Activated CD8-positive, alpha-beta memory T cell treated with anti-CD3 and anti-CD28 coated beads, Interleukin-2, amount 50 U/mL, for 24 hours (primary cell): ENCODE results near the gene CMC1.

Source experiments
- DNase-seq: peaks from one replicate; pipeline ENCODE4 v3.0.0-alpha.2; 2020; ENCODE audit errors: extremely low read depth

Gene CMC1

GRCh38 chr3:28300345-28300962 is 59.0 kb downstream of the CMC1 start:
- DNase-seq = no peak

DNA sequence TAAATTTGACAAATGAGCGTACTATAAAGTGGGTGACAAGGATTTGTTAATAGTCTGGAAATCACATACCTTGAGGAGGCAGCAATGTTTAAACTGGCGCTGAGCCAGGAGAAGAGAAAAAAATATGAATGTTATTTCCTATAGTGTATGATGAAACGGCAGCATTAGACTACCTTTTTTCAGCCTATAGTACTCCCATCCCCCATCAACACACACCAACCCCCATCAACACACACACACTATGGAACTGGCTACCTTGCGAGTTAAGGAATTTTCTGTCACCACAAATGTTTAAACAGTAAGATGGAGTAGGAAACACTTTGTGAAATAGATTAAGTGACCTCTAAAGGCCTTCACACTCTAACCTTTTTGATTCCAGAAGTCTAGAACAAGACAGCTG is 60.3 kb downstream of the CMC1 start:
- no peak for DNase-seq

GRCh38 chr3:28308196-28308595 is 66.8 kb downstream of the CMC1 start:
- no peak for DNase-seq

DNA sequence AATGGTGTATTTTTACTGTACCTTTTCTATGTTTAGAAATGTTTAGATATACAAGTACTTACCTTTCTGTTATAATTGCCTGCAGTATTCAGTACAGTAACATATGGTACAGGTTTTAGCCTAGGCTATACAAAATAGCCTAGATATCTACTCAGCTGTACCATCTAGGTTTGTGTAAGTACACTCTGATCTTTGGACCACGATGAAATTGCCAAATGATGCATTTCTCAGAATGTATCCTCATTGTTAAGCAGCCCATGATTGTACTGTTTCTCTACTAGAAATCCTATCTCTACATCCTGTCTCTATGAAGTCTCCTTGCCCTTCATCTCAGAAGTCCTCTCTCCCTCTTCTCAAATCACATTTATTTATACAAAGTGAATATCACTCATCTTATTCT is 74.3 kb downstream of the CMC1 start:
- DNase-seq = no peak

DNA sequence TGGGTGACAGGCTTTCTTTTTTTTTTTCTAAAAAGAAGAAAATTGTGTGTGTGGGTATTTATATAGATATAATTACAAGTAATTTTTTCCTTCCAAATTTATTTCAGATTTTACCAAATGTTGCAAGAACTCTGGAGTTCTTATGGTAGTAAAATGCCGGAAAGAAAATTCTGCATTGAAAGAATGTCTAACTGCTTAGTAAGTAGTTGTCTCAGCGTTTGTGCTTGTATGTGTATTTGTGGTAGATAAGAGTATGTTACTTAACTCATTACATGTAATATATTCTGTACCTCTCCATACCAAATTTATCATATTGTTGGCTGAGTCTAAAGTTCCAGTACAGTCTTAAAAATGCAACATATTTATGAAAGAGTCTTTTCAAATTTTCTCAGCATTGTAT is 74.8 kb downstream of the CMC1 start:
- no peak for DNase-seq

- DNase-seq = no peak
Measured at GRCh38 chr3:28317438-28318022, 76.1 kb downstream of the CMC1 start.

GRCh38 chr3:28320981-28321380 is 79.6 kb downstream of the CMC1 start:
- DNase-seq = no peak

DNA sequence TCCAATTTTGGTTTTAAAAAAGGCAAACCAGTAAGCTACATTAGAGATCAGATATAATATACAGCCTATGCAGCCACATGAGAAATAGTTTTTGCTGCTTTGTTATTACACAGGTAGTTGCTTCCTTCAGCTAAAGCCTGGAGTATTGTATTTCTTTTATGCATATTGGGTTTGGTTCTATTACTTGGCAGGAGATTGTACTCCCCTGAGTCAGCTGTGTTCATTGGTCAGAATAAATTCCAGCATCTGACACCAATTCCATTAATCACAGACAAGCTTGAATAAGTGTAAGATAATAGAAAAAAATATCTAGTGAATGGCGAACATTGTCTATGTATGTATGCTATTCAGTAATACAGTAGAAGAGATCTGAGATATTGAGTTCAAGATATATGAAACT is 81.0 kb downstream of the CMC1 start:
- DNase-seq = no peak

- no peak for DNase-seq
Measured at GRCh38 chr3:28326458-28326926, 85.1 kb downstream of the CMC1 start.

DNA sequence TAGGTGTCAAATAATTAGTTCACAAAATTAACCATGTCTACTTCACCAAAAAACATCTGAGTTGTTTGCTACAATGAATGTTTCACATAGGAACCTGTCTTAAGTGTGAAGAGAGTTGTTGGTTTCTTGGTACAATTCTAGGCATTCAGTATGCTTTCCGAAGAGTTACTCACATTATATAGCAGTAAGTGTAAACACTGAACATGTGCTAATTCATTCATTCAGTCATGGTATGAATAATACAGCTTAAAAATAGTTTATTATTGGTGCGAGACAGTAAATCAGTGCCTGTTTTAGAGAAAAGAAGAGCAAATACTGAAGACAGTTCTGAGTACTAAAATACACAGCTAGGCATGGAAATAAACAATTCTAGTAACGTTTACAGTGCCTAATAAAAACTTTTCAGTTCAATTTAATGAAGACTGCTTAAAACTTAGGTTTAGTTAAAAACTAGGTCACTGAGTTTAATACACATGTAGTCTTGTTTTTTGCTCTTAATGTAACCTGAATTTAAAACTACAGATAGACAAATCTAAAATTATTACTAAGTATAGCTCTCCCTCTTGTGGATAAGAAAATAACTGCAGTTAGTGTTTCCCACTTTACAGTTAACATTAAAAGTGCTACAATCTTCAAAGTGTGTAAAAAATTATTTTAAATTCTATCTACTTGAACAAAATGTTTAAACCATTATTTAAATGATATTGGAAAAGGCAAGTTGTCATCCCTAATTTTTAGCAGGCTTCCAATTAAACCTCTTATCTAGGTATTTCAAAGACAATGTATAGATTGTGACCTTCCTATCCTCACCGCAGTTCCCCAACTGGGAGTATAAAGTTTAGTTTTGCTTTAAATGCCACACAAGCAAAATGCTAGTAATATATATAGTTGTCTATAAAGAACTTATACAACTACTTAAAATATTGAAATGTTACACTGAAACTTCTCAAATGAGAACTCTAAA is 87.1 kb downstream of the CMC1 start:
- no peak for DNase-seq

DNA sequence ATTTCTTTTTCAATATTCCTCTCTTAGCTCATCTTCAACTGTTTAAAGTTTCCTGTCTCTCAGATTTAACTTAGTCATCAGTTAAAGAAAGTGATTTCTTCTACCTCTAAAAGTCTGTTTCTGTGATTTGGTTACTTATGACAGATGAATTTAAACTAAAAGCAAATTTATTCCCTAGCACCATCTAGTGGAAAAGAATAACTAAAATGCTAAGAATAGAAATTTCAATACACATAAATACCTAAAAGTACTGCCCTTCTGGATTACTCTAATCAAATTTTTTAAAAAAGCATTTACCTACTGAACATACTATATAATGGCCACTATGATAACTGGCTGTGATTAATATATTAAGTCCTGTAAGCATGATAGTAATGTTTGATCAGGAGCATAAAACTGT is 93.1 kb downstream of the CMC1 start:
- no peak for DNase-seq

- no peak for DNase-seq
Measured at GRCh38 chr3:28335246-28335645, 93.8 kb downstream of the CMC1 start.

GRCh38 chr3:28337230-28337629 is 95.8 kb downstream of the CMC1 start:
- no peak for DNase-seq

GRCh38 chr3:28343144-28343543 is 101.7 kb downstream of the CMC1 start:
- no peak for DNase-seq

DNA sequence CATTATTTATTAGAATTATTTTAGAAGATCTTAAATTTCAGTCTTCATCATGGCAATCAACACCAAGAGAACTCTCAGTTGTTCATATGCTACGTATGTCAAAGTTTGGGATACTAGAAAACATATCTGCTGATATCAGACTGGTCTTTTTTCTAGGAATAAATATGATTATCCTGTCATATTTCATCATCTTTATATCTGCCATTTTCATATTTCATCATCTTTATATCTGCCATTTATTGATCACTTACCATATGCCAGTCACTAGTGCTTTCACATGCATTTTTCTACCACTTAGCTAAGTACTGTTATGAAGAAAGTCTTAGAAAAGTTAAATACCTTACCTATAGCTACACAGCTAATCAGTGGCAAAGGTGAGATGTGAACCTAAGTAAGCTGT is 104.3 kb downstream of the CMC1 start:
- no peak for DNase-seq

DNA sequence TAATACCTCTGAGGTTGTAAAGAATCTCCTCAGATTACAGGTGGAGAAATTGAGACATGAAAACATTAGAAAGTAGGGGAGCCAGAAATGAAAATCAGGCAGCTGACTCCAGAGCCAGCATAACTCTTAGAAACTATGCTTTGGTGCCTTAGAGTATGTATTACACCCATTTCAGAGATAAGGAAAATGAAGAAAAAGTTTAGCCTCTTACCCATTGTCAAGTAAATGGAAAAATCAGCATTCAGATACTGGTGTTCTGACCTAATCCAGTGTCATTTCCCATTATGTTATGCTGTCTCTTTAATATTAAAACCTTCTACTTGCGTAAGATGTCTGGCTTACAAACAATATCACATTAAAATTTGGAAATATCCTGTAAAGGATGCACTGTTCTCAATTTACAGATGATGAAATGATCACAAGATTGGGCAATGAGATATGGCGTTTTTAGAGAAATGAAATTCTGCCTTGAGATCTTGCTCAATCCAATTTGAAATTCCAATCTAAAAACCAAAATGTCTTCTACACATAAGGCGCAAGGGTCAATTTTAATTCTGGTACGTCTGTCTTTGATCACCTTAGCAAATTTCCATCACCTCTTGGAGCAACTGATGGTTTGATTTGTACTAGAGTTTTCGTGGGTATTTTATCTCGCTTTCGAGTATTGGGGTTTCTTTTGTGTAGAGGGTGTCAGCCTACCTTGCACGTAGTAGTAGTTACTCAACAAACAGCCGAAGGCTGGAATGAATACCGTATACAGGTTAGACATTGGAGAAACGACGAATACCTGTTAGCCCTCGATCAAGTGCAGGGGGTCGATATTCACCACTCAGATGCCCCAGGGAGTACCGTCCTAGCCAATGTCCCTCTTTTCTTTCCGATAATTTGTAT is 106.2 kb downstream of the CMC1 start:
- DNase-seq = no peak

DNA sequence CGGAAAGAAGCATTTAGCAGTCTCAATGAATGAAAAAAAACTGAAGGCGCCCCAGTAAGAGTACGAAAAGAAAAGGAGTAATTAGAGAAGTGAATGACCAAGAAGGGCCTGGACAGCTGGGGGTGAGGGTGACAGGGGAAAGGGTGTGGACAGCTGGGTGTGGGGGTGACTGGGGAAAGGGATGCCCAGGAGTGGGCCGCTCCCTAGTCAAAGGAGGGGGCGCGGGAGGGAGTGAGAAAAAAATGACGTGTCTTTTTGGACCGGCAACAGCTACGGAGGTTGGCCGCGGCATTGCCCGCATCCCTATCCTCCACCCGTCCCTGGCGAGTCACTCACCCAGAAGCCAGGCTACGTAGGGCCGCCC is 106.8 kb downstream of the CMC1 start:
- no peak for DNase-seq

GRCh38 chr3:28348629-28349468 is 107.4 kb downstream of the CMC1 start, which contains the start of the genes AZI2 and ZCWPW2:
TSS of gene AZI2 (minus strand) at chr3:28348824. CDS start at chr3:28340617, 8,207 bp downstream.
TSS of gene ZCWPW2 (plus strand) at chr3:28348721. CDS start at chr3:28413069, 64,348 bp downstream.
- DNase-seq = peak; percentile 78

GRCh38 chr3:28349469-28350000 is 108.1 kb downstream of the CMC1 start:
- DNase-seq = no peak
